ENCODE results near the gene SIN3A. TPM values are rescaled to one million over a fixed set of nuclear protein-coding genes. Genes with fewer than 3 reads are reported as not detected.
A peak's percentile ranks its signal among the peaks of the same experiment; 100 is the strongest.
"Not testable (repeated sequence)": the region's sequence is repeated elsewhere in the genome, so short reads cannot be mapped to it uniquely, and the experiment has no call there.

The SIN3A gene
- total RNA-seq, 1 experiment from 2014 or later = 20.6 TPM

DNA sequence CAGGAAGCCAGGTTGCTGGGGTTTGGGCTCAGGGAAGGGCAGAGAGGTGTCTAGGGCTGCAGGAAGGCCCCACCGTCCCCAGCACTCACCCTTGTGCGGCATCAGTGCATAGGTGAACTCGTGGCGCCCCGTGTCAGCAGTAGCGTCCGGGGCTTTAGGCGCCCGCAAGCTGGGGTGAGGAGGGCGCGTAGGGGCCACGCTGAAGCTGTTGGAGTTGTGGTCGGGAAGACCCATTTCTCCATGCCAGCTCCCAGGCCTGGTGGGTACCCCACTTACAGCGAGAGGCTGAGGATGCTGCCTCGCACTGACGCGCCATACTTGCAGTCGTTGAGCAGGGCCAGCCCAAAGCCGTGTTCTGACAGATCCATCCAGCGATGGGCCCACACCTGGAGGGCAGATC, 95.0 kb downstream of the SIN3A start:
- no peak for DNase-seq (ENCODE audit: low read depth)

DNA sequence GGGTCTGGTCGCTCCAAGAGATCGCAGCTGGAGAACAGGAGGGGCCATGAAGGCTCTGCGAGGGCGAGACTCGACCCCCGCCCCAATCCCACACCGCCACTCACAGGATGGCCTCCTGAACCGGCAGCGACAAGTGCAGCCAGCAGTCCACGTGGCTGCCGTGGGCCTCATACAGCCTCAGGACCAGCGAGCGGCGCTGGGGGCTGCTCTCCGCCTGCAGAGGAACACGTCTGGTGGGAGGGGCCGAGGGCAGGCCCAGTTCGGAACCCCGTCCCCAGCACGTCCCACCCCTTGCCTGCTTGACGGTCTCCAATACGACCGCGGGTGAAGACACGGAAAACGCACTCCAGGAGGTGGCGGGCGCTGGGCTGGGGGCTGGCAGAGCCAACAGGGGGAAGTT, 95.5 kb downstream of the SIN3A start:
- no peak for DNase-seq (ENCODE audit: low read depth)

DNA sequence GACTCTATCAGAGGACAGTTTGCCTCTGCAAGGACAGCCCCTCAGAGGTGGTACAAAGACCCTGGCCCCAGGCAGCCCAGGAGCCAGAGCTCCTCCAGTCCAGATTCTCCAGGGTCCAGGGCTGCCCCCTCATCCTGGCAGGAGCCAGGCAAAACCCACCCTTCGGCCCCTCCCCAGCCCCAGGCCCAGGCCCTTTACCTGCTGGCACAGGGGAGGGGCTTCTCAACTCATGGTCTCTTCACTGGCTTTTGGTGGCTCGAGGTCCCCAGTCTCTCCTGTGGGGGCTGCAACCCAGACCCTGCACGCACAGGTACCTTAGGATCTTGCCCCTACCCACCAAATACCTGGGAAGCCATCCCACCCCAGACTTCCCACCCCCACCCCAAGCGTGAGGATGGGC, 96.1 kb downstream of the SIN3A start:
- no peak for DNase-seq (ENCODE audit: low read depth)

DNA sequence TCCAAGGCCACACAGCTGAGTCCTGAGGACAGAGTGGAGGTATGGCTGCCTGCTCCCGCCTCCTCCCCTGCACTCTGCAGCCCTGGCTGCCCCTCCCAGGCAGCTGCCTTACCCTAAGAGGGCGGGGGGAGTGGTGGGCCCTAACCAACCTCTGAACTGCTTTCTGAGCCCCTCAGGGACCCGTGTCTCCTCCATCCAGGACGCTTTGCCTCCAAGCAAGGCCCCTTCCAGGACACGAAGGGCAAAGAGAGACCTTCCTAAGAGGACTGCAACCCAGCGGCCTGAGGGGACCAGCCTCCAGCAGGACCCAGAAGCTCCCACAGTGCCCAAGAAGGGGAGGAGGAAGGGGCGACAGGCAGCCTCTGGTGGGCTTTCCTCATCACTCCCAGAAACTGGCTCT, 97.0 kb downstream of the SIN3A start:
- DNase-seq (ENCODE audit: low read depth) = no peak

DNA sequence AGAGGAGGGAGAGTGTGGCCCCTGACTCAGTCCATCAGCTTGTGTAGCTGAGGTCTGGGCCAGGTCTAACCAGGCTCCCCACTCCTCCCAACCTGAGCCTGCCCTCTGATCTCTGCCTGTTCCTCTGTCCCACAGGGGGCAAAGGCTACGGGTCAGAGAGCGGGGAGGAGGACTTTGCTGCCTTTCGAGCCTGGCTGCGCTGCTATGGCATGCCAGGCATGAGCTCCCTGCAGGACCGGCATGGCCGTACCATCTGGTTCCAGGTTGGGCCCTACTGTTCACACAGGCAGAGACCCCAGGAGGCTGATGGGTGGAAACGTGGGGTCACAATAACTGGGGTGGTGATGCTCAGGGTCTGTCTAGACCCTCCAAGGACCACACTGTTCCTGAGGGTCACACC, 97.9 kb downstream of the SIN3A start:
- DNase-seq (ENCODE audit: low read depth) = no peak

DNA sequence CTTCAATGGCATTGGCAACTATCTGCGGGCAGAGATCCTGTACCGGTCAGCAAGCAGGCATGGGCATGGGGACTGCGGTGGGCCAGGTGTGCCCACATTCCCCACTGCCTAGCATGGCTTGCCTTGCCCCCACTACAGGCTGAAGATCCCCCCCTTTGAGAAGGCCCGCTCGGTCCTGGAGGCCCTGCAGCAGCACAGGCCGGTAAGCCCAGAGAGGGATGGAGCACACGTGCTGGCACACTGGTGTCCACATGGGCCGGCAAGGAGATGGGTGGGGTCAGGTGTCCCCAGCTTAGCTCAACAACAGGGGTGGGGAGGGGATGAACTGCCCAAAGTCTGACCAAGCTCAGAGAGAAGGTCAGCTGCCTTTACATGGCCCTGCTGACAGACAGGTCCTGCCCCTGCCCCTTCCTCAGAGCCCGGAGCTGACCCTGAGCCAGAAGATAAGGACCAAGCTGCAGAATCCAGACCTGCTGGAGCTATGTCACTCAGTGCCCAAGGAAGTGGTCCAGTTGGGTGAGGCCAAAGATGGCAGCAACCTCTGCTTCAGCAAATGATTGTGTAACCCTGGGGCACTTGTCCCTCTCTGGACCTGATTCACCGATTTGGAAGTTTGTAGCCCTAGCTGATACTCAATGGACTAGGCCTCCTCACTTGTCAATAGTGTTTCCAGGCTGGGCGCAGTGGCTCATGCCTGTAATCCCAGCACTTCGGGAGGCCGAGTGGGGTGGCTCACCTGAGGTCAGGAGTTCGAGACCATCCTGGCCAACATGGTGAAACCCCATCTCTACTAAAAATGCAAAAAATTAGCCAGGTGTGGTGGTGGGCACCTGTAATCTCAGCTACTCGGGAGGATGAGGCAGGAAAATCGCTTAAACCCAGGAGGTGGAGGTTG, 99.1 kb downstream of the SIN3A start:
- no peak for DNase-seq (ENCODE audit: low read depth)

DNA sequence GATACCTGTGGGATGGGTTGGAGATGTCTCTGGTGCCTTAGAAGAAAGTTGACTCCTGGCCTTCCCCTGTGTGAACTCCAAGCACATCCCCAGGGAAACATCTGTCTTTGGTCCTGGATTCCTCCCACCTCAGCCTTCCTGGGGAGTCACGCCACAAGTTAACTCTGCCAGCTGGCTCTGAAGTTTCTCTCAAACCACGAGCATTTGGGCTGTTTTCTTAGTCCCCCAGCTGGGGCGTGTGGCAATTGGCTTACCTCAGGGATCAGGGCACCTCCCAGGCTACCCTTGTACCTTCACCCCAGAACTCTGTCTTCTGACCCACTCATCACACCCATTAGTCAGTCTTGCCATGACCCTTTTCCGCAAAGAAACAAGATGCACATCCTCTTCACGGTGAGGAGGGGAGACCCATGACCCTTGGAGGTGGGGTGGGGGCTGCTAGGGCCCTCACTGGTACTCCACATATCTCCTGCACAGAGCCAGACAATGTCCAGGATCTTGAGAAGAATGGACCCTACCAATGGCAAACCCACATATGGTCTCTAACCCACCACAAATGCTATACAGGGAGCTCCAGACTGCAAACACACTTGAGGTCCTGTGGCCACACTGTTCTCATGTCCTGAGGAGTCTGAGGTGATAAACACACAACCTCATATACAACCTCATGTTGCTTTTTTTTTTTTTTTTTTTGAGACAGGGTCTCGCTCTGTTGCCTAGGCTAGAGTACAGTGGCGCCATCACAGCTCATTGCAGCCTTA, 100.7 kb downstream of the SIN3A start:
- peak; percentile 22 for DNase-seq (ENCODE audit: low read depth)

DNA sequence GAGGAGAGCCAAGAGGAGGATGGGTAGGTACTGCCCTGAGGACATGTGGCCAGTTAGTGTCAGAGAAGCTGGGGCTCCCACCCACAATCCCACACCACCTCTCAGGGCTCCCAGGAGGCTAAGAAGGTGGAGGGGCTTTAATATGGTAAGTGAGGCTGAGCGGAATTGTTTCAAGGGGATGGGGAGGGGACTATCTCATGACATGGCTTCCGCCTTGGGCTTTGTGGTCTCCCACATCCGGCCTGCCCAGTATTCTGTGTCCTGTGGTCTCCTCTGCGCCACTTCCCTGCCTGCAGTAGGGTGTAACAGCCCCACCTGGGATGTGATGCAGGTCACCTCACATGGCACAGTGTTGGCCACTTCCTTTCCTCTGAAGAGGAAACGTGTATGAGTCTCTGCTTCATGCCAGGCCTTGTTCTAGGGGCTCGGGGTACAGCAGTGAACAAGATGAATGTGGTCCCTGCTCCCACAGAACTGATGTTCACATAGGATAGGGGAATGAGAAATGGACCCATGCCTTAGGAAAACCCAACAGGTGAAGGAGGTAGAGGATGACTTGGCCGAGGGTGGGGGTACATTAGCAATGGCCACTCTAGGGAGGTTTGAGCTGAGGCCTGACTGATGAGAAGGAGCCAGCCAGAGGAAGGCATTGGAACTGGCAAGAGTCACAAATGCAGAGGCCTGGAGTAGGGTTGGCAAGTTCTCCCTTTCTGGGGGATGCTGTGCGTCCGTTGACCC, 101.5 kb downstream of the SIN3A start:
- peak; percentile 74 for DNase-seq (ENCODE audit: low read depth)

DNA sequence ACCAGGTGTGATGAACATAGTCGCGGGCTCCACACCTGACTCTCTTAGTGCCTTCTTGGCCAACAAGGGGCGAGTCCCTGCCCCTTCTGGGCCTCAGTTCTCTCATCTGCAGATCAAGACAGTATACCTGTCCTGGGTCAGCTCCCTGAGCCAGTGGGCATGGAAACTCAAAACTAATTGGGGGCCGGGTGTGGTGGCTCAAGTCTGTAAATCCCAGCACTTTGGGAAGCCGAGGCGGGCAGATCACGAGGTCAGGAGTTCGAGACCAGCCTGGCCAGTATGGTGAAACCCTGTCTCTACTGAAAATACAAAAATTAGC, 102.2 kb downstream of the SIN3A start:
- DNase-seq (ENCODE audit: low read depth) = not testable (repeated sequence)

DNA sequence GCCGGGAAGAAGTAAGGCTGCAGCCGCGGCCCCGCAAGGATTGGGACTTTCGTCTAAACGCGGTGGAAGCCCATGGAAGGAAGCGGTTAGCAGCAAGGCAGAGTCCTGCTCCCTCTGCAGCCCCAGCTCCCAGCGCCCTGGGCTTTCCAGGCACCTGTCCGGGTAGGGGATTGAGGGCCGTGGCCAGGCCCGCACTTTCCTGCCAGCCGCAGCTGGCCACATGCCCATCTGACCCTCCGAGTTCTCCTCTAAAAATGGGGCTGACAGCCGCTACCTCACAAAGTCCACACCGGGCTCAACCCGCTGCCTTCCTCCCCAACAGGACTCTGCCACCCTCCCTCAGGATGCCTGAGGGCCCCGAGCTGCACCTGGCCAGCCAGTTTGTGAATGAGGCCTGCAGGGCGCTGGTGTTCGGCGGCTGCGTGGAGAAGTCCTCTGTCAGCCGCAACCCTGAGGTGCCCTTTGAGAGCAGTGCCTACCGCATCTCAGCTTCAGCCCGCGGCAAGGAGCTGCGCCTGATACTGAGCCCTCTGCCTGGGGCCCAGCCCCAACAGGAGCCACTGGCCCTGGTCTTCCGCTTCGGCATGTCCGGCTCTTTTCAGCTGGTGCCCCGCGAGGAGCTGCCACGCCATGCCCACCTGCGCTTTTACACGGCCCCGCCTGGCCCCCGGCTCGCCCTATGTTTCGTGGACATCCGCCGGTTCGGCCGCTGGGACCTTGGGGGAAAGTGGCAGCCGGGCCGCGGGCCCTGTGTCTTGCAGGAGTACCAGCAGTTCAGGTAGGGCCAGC, 102.7 kb downstream of the SIN3A start:
- peak; percentile 28 for DNase-seq (ENCODE audit: low read depth)

DNA sequence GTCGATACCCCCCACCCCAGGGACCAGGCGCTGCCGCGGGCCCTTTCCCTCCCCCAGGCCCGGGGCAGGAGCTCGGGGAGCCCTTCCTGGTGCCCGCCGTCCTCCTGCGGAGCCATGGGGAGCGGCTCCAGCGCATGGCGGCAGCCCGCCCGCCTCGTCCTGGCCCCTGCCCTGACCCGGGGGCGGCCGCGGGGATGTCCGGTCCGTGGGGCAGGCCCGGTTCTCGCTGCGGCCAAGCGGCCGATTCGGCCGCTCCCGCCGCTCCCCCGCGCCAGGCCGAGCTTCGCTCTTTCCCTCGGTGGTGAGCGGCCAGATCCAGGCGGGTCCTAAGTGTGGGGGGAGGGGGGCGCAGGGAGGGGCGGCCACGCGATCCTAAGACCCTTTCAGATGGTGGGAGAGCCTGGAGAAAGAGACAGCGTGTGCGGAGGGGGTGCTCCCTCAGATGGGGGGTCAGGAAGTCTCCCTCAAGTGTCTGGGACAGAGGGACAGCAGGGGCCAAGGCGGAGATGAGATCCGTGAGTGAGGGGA, 103.4 kb downstream of the SIN3A start:
- DNase-seq (ENCODE audit: low read depth) = peak; percentile 27

DNA sequence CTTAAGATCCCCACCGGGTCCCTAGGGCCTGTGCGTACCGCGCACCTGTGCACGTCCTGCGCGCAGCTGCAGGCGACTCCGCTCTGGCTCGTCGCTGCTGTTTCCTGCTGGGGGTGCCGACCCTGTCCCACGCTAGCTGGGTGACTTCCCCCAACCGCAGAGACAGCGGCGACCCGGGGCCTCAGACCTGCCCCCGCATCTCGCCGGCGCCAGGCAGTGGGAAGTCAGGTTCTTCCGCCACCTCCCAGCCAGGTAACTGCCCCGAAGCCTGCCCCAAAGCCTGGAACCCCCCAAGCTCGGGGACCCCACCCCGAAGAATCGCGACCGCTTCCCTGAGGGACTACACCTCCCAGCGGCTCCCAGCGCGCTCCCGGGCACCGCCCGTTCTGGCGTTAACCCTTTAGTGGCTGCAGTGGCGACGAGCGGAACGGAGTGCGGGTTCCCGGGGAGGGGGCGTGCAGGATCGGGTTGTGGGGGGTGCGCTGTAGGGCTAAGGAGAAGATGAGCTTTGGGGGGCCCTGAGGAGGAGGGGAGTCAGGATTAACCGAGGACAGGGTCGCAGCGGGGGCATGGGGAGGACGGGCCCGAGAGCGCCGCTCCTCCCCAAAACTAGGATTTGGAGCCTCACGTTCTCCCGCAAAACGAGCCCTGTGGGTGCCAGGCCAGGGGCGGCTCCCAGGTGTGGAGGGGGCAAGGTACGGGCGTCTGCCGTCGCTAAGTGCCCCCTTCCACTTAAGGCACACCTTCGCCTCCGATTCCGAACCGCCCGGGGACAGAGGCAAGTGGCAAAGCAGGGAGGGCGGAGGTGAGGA, 104.1 kb downstream of the SIN3A start:
- DNase-seq (ENCODE audit: low read depth) = peak; percentile 33

DNA sequence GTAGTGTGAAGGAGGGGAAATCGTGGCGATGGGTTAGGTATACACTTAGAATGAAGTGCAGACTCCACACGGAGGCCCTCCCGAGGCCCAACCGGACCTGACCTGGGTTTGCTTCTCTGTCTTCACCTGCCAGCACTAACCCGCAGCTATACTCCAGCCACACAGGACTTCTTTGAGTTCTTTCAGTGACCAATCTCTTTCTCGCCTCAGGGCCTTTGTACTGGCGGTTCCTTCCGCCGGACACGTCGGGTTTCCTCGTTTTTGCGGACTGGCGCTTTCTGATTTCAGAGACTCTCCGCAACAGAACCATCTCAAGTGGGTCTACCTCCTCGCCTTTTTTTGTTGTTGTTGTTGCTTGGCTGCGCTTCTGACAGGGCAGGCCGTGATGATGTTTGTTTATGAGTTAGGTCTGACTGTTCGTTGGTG, 104.7 kb downstream of the SIN3A start, which contains the start of gene NEIL1:
TSS of gene NEIL1 (plus strand) at position 244 of the 426 bp plus-strand sequence. CDS start 1,867 bp downstream, outside the sequence.
- DNase-seq (ENCODE audit: low read depth) = no peak

DNA sequence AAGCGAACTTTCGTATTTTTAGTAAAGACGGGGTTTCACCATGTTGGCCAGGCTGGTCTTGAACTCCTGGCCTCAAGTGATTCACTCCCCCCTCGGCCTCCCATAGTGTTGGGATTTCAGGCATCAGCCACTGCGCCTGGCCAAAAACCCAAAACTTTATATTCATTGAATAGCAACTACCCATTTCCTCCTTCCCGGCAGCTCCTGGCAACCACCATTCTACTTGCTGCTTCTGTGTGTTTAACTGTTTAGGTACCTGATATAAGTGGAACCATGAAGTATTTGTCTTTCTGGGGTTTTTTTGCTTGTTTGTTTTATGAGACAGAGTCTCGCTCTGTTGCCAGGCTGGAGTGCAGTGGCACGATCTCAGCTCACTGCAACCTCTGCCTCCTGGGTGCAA, 107.5 kb downstream of the SIN3A start:
- not testable (repeated sequence) for DNase-seq (ENCODE audit: low read depth)

DNA sequence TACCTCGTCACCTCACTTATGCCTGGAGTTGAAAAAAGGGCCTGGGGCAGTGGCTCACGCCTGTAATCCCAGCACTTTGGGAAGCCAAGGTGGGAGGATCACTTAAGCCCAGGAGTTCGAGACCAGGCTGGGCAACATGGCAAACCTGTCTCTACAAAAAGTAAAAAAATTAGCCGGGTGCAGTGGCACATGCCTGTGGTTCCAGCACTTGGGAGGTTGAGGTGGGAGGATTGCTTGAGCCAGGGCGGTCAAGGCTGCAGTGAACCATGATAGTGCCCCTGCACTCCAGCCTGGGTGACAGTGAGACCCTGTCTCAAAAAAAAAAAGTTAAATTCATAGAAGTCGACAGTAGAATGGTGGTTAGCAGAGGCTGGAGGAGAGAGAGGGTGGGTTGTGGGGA, 109.3 kb downstream of the SIN3A start:
- no peak for DNase-seq (ENCODE audit: low read depth)

DNA sequence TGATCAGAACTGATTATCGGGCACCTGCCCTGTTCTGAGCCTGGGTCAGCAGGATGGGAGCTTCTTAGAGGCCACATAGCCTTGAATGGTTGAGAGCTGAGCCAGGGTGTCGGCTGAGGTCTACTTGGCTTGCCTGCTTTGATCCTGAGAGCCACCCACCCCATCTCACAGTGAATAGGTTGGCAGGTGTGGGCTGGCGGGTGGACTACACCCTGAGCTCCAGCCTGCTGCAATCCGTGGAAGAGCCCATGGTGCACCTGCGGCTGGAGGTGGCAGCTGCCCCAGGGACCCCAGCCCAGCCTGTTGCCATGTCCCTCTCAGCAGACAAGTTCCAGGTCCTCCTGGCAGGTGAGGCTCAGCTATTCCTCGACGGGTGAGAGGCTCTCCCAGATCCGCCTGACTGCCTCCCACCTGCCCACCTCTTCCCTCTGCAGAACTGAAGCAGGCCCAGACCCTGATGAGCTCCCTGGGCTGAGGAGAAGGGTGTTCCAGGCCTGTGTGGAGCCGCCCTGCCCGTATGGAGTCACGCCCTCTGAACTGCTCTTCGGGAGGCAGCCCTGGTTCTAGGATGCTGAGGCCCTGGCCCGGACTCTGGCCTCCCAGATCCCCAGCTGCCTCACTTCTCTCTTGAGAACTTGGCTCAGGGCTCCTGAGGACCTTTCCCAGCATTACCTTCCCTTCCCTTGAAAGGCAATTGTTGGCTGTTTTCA, 111.8 kb downstream of the SIN3A start:
- no peak for DNase-seq (ENCODE audit: low read depth)

DNA sequence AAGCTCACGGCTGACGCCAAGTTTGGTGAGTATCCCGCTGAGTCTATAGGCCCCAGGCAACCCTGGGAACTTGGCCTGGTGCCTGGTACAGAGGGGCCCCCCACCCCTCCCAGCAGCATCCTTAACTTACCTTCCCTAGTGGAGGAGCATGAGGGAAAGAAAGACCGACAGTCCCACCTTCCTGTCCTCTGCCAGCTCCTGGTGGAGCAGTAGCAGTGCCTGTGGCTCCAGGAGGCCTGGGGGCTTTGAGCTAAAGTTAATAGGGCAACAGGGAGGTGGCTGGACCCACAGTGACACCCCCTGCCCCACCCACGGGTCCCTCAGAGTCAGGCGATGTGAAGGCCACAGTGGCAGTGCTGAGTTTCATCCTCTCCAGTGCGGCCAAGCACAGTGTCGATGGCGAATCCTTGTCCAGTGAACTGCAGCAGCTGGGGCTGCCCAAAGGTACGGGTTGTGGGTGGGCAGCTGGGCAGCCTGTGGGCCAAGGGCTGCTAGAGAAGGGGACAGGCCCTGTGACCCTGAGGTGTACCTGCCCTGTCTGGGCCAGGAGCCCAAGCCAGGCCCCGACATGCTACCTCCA, 112.7 kb downstream of the SIN3A start:
- DNase-seq (ENCODE audit: low read depth) = no peak

DNA sequence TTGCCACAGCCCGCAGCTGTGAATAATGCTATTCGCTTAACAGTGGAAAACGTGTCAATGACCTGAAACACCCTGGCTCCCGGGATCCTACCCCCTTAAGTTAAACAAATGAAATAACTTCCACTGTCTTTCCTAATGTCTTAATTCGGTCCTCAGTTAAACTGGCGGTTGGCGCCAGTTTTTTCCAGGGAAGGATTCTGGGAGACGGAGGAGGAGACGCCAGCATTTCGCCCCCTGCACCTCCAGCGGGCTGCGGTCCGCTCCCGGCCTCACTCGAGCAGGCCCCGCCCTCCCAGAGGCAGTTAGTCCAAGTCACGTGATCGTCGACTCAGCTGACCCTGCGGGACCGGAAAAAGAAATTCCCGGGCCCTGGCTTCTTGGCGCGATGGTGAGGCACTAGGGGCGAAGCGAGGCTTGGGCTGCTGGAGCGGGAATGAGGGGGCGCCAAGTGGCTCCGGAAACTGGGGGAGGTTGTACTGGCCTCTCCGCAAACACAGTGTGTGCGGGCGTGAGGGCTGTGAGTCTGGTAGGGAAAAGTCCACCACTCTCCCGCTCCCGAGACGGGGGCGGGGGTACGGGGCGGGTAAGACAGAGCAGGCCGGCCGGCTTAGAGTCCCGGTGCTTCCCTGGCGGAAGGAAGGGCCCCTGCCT, 115.7 kb downstream of the SIN3A start, which contains the start of gene COMMD4:
TSS of gene COMMD4 (plus strand) at position 359 of the 651 bp plus-strand sequence. CDS start at position 386, 27 bp downstream.
- DNase-seq (ENCODE audit: low read depth) = peak; percentile 97

DNA sequence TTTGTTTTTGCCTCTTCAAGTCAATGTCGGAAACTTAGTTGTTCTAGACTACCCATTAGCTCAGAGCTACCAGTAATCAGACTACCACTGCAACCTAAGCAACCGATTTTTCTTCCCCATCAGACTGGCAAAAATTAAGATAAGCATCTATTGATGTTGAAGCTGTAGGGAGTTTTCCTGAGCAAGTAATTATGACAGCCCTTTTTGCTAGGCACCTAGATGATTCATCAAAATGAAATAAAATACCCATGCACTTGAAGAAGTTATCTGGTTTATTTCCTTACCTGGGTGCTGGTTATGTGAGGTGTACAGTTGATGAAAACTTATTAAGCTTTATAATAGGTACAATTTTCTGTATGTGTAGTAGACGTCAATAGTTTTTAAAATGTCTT, 116.2 kb downstream of the SIN3A start:
- DNase-seq (ENCODE audit: low read depth) = no peak

Measured in Daoy (cell line).